ENCODE measurements around the gene SKOR1.

The SKOR1 gene

GRCh38 chr15:67857220-67857619, 31.9 kb downstream of the SKOR1 start:
- no peak for DNase-seq

DNA sequence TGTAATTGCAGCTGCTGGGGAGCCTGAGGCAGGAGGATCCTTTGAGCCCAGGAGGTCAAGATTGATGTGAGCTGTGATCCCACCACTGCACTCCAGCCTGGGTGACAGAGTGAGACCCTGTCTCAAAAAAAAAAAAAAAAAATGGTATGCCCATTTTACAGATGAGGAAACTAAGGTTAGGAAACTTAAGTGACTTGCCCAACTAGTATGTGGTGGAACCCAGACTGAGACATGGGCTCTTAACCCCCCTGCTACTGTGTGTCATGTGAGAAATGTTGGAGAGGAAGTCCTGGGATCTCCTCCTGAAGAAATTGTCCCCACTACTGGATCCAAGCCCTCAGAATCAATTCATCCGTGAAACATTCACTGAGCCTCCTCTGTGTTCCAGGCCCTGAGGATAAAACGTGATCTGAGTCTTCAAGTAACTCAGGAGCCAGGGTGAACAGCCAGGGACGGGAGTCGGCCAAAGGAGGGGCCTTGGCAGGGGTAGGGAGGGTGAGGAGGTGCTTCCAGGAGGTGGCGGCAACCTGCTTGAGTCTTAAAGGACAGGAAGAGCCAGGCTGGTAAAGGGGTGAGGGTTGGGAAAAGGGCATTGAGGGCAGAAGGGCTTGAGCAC, 34.1 kb downstream of the SKOR1 start:
- DNase-seq, result no peak

DNA sequence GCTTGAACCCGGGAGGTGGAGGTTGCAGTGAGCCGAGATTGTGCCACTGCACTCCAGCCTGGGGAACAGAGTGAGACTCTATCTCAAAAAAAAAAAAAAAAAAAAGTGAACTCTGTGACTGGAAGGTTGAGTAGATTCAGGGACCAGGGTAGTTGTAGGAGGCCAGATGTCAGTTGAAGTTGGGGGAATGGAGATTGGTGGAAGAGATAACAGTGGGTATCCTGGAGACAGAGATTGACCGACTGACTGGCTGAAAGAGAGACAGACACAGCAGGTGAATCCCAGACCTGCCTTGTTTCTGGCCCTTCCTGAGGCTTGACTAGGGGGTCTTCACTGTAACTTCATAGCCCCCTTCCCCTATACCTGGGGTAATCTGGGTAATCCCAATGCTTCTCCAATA, 36.7 kb downstream of the SKOR1 start:
- no peak for DNase-seq

DNA sequence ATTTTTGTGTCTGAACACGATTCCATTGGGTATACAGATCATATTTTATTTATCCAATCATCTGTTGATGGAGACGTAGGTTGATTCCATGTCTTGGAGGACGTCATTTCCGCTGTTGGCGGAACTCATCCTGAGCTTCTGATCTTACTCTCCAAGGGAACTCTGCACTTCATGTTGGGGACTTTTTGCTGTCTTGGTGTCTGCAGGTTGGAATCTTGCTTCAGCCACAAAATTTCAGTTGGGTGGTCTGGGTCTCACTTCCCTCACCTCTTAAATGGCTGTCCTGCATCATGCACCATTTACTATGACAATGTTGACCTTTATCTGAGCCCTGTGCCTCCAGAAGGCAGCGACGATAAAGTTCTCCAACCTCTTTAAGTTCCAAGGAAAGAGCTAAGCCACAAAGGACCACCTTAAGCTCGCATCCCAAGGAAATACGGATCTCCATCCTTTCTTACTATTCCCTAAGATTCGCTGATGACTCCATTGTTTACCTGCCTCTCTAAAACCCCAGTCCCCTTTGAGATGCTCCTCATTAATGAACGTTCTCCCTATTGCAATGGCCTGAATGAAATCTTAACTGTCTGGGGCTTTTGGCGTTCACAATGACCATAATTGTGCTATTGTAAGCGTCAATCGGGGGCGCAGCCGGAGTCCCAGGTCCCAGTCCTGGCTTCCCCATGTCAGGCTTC, 37.6 kb downstream of the SKOR1 start:
- no peak for DNase-seq

GRCh38 chr15:67863442-67863987, 38.2 kb downstream of the SKOR1 start:
- DNase-seq, result peak; percentile 38

GRCh38 chr15:67865331-67865730, 40.0 kb downstream of the SKOR1 start:
- DNase-seq, result no peak

DNA sequence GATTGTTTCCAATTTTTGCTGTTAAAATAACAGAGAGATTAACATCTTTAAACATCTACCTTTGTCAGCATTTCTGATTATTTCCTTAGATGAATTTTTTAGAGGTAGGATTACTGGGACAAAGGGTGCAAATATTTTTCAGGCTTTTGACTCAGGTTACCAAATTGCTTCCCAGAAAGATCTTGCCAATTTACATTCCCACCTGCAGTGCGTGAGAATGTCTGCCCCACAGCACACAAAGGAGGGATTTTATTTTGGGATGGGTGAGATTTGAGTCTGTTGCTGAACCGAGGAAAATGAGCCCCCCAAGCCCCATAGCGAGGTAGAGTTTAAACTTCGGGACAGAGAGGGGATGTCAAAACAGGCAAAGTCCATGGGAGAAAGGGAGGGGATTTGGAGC, 40.5 kb downstream of the SKOR1 start:
- DNase-seq, result no peak

DNA sequence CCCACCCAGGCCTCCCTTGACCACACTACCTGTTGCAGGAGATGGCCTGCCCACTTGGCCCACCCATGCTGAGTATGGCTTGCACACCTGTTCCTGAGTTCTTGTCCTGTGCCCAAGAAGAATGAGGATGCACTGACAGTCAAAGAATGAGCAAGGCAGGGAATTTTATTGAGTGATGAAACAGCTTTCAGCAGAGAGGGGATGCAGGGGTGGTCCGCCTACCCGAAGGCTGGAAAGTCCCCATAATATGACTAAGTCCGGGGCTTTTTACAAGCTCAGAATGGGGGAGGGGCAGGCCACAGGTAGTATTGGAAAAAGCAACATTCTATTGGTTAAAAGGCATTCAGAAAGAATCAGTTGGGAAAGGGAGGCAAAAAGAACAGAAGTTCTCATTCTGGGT, 44.4 kb downstream of the SKOR1 start:
- no peak for DNase-seq

DNA sequence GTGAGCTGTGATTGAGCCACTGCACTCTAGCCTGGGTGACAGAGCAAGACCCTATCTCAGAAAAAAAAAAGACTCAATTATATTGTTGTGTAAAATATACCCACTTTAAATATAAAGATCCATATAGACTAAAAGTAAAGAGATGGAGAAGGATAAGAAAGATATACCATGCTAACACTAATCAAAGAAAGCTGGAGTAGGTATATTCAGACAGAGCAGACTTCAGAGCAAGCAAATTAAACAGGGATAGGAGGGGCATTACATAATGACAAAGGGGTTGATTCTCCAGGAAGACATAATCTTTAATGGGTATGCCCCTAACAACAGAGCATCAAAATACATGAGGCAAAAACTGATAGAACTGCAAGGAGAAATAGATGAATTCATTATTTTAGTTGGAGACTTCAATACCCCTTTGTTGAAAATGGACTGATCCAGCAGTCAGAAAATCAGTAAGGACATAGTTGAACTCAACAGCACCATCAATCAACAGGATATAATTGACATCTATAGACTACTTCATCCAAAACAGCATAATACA, 45.6 kb downstream of the SKOR1 start:
- no peak for DNase-seq

- DNase-seq, result no peak
Measured at GRCh38 chr15:67873777-67874176, 48.5 kb downstream of the SKOR1 start.

DNA sequence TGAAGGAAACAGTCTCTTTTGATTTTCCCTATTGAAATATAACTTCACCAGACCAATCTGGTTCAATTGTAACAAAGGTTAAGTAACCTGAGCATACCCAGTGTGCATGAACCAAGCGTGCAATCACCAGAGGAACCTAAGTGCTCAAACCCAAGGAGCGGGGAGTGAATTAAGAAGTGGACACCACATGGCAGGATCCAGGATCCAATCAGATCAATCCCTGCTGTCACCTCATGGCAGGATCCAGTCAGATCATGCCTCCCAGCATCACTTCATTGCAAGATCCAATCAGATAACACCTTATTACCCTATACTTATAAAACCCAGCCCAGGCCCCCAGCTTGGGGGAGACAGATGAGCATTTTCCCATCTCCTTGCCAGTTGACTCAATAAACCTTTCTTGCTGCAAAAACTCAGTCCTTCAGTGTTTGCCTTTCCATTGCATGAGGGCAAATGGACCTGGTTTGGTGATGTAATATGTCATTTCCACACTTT, 53.5 kb downstream of the SKOR1 start:
- no peak for DNase-seq

DNA sequence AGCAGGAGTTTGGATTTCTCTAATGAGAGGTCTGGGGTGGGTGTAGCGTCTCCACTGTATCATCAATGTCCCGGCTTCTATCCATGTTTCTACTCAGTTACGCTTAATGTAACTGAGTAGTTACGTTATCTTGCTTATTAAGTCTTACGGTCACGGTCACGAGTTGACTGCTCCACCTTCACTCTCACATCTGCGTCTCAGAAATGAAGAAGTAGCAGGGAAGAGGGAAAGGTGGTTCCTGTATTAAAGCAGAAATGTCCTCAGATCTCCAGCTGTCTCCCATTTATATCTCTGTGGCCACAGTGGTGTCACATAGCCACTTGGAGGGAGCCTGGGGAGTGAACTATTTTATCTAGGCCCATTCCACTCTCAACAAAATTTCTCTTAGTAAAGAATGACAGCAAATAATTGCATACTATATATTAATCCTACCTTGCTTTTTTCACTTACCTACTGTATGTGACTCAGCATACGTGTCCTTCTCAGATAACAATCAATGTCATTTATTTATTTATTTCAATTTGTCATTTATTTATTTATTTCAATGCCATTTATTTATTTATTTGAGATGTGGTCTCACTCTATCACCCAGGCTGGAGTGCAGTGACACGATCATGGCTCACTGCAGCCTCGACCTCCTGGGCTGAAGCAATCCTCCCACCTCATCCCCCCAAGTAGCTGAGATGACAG, 54.3 kb downstream of the SKOR1 start:
- no peak for DNase-seq

DNA sequence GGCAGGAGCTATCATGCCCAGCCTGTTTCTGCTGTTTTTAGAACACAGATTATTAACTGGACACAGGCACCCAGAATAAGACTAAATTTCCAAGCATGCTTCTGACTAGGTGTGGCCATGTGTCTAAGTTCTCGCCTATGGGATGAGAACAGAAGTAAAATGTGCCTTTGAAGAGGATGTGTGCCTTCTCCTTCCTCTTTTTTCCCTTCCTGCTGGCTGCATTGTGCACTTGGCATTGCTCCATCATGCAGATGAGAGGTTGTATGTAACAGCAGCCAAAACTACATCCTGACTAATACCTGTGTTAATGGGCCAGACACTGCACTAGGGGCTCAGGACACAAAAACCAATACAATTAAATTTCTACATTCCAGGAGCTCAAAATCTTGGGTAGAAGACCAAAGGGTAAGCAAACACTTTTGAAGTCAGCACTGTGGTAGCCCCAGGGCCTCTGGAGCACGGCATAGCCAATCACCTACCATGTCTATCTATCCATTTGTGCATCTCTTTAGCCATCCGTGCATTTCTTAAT, 55.4 kb downstream of the SKOR1 start:
- no peak for DNase-seq

DNA sequence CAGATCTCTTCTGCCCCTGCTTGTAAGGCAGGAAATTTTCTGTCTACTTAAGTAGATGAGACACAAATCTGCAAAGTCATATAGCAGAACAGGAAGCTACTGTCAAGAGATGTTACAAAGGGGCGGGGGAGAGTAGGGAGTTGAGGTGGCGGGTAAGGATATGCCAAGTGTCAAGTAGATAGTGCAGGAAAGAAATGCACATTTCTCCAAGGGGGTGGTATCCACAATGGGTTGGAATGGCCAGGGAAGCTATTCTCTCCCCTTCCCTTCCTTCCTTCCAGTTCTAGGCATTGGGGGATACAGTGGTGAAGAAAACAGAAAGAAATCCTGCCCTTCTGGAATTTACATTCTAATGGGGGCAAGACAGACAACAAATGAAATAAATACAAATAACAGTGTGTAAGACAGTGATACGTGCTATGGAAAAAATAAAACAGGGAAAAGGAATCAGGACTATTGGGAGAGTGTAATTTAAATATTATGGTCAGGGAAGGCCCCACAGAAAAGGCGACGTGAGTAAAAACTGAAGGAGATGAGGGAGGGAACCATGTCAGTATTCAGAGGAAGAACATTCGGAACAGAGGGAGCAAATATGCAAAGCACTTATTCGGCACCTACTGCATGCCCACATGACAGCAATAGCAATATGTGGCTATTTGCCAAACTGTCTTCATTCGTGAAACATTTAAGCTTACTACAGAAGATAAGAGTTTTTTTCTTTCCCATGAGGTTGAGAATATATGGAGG, 57.4 kb downstream of the SKOR1 start:
- no peak for DNase-seq

DNA sequence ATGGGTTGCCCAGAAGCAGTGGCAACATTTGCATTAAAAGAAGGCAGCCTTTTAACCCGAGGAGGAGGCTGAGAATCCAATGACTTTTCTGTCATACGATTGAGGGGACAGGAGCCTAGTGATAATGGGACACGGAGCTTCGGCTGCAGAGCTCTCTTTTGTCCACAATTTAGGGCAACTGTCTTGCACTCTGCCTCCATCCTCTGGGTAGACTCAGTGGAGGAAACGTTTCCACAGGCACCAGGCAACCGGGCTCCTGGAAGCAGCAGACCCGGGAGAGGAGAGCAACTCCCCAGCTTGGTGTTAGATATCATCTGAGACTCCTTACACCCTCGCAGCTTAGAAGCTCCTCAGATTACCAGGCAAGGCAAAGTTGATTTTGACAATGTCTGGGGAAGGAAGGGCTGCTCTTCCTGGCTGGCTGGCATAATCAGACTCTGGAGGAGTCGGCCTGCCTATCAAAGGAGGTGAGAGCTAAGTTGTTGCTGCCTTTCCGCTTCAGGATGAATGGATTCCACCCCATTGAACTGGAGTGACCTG, 58.0 kb downstream of the SKOR1 start:
- no peak for DNase-seq

DNA sequence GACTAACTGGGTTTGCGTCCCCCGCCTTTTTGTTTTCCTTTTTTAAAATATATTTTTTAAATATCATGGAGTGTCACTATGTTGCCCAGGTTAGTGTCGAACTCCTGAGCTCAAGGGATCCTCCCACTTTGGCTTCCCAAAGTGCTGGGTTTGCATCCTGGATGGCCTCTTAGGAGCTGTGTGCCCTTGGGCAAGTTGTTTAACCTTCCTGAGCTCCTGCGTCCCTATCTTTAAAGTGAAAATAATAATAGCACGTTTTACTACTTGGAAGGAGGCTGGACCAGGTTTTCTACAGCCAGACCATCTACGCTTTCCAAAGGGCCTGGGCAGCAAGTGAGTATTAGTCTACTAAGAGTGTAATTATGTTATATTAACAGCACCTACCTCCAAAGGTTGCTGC, 58.7 kb downstream of the SKOR1 start:
- no peak for DNase-seq
